ENCODE results near the gene SLC25A38.

- TF ChIP-seq CTCF (IDR thresholded peaks at IDR 0.05) (no peak), POLR2A (IDR thresholded peaks at IDR 0.05) (no peak)
Measured at GRCh38 chr3:39435006-39435748, 52.0 kb downstream of the SLC25A38 start.
